ENCODE measurements around the gene BPIFB6.

BPIFB6 gene

GRCh38 chr20:33064572-33065287, 33.3 kb downstream of the BPIFB6 start:
- DNase-seq: no peak

- DNase-seq: no peak
These were observed 34.3 kb downstream of the BPIFB6 start for GRCh38 chr20:33065785-33066184.

GRCh38 chr20:33067806-33068205, 36.4 kb downstream of the BPIFB6 start:
- DNase-seq: no peak

- no peak for DNase-seq
These were observed 36.9 kb downstream of the BPIFB6 start for GRCh38 chr20:33068251-33068939.

- DNase-seq: no peak
These were observed 38.2 kb downstream of the BPIFB6 start for GRCh38 chr20:33069673-33070072.

- DNase-seq: no peak
These were observed 38.9 kb downstream of the BPIFB6 start for GRCh38 chr20:33070111-33071053.

GRCh38 chr20:33071198-33071597, 39.8 kb downstream of the BPIFB6 start:
- DNase-seq: no peak

GRCh38 chr20:33072362-33072761, 40.9 kb downstream of the BPIFB6 start:
- no peak for DNase-seq

GRCh38 chr20:33072813-33073212, 41.4 kb downstream of the BPIFB6 start:
- no peak for DNase-seq

GRCh38 chr20:33074675-33075074, 43.2 kb downstream of the BPIFB6 start:
- DNase-seq: no peak

- no peak for DNase-seq
These were observed 43.8 kb downstream of the BPIFB6 start for GRCh38 chr20:33075281-33075680.

GRCh38 chr20:33076662-33077372, 45.4 kb downstream of the BPIFB6 start:
- no peak for DNase-seq

- no peak for DNase-seq
These were observed 47.8 kb downstream of the BPIFB6 start, which contains the start of gene BPIFB4 for GRCh38 chr20:33079259-33079658. TSS of gene BPIFB4 (plus strand) at chr20:33079643. CDS start at chr20:33081527, 1,884 bp downstream.

- no peak for DNase-seq
These were observed 50.1 kb downstream of the BPIFB6 start for GRCh38 chr20:33081411-33082154.

- no peak for DNase-seq
These were observed 51.1 kb downstream of the BPIFB6 start for GRCh38 chr20:33082546-33082945.

- DNase-seq: no peak
These were observed 52.3 kb downstream of the BPIFB6 start for GRCh38 chr20:33083544-33084340.

GRCh38 chr20:33084722-33085121, 53.3 kb downstream of the BPIFB6 start:
- no peak for DNase-seq

GRCh38 chr20:33086052-33086722, 54.7 kb downstream of the BPIFB6 start:
- DNase-seq: no peak

GRCh38 chr20:33091147-33091546, 59.7 kb downstream of the BPIFB6 start:
- DNase-seq: no peak

- no peak for DNase-seq
These were observed 60.2 kb downstream of the BPIFB6 start for GRCh38 chr20:33091693-33092092.

Data from SIG-M5 (cell line).